ENCODE results near the gene CD200R1L. TPM values are rescaled to one million over a fixed set of nuclear protein-coding genes. Genes with fewer than 3 reads are reported as not detected.

The CD200R1L gene
- total RNA-seq (not detected), polyA plus RNA-seq (not detected)

- no peaks in the 10 kb centered on the region for H3K4me1 ChIP-seq (ENCODE audit: control insufficient read depth, insufficient read depth, low read length, poor library complexity, severe bottlenecking)
- H3K9me3 Mint-ChIP-seq, result peaks cover 2 to 17% (median 11%) of the 10 kb centered on the region in 7 donors
- DNase-seq, result no peak
- no peak within 1 kb of the TSS for H3K27ac ChIP-seq (ENCODE audit: insufficient read depth, low read length, poor library complexity, severe bottlenecking)
- H3K27me3 ChIP-seq (ENCODE audit: control insufficient read depth, insufficient read depth, low read length), result no peaks in the 10 kb centered on the region
- H3K9me3 ChIP-seq (ENCODE audit: control insufficient read depth in 2 of 2, low read length in 2 of 2), result peaks cover 3 to 19% of the 10 kb centered on the region in 2 experiments
- no peak for ATAC-seq (ENCODE audit: low read depth in 2 of 2)
- H3K36me3 ChIP-seq (ENCODE audit: control insufficient read depth, insufficient read depth, low read length), result no peaks in the 10 kb centered on the region
- peaks cover 10 to 26% (median 18%) of the 10 kb centered on the region in 4 donors for H3K4me1 Mint-ChIP-seq
- H3K4me3 Mint-ChIP-seq, result peak within 1 kb of the TSS in 3 of 4 donors; percentile 13 to 73 (median 50)
- no peaks in the 10 kb centered on the region for H3K27me3 Mint-ChIP-seq
- peak within 1 kb of the TSS; percentile 60 for H3K4me3 ChIP-seq (ENCODE audit: low read depth, low read length)
- no peaks in the 10 kb centered on the region for H3K36me3 Mint-ChIP-seq
- H3K27ac Mint-ChIP-seq, result peak within 1 kb of the TSS; percentile 27 to 59 (median 36)
Observed at GRCh38 chr3:112846764-112847163, at the start of gene CD200R1L. TSS of gene CD200R1L (minus strand) at chr3:112846864. CDS start at chr3:112829367, 17,497 bp downstream.

DNA sequence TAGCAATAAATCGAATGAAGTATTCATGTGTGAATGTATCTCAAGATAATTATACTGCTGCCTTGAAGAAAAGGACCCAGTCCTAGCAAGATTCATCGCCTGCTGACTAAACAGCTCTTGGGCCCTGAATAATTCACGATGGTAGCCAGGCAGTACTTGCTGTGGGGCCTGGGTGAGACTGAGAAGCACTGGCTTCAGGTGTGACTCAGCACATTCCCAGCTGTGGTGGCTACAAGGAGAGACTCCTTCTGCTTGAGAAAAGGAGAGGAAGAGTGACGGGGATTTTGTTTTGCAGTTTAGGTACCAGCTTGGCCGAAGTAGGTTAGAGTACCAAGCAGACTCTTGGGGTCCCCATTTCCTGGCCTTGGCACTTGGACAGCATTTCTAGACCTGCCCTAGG lies 47.6 kb upstream of the CD200R1L start:
- Histone ChIP-seq H3K4me3 (ENCODE audit: low read depth, low read length) (no peak overlapping the region), H3K9me3 (ENCODE audit: control insufficient read depth in 2 of 2, low read length in 2 of 2) (no peaks in the 10 kb centered on the region), H3K27ac (ENCODE audit: insufficient read depth, low read length, poor library complexity, severe bottlenecking) (no peak overlapping the region), H3K4me1 (ENCODE audit: control insufficient read depth, insufficient read depth, low read length, poor library complexity, severe bottlenecking) (no peaks in the 10 kb centered on the region), H3K36me3 (ENCODE audit: control insufficient read depth, insufficient read depth, low read length) (no peaks in the 10 kb centered on the region), H3K27me3 (ENCODE audit: control insufficient read depth, insufficient read depth, low read length) (peaks cover 6% of the 10 kb centered on the region)
- DNase-seq, result no peak
- ATAC-seq (ENCODE audit: low read depth in 2 of 2), result no peak
- H3K27me3 Mint-ChIP-seq, result peaks cover 26% of the 10 kb centered on the region
- no peak overlapping the region for H3K27ac Mint-ChIP-seq
- no peak overlapping the region for H3K4me3 Mint-ChIP-seq
- no peaks in the 10 kb centered on the region for H3K4me1 Mint-ChIP-seq
- peaks cover 0 to 2% (median 0%) of the 10 kb centered on the region in 7 donors for H3K9me3 Mint-ChIP-seq
- H3K36me3 Mint-ChIP-seq, result no peaks in the 10 kb centered on the region

- H3K4me3 Mint-ChIP-seq, result no peak overlapping the region
- H3K4me3 ChIP-seq (ENCODE audit: low read depth, low read length), result no peak overlapping the region
- H3K27me3 ChIP-seq (ENCODE audit: control insufficient read depth, insufficient read depth, low read length), result peaks cover 6% of the 10 kb centered on the region
- H3K36me3 Mint-ChIP-seq, result no peaks in the 10 kb centered on the region
- no peaks in the 10 kb centered on the region for H3K9me3 ChIP-seq (ENCODE audit: control insufficient read depth in 2 of 2, low read length in 2 of 2)
- ATAC-seq (ENCODE audit: low read depth in 2 of 2) (no peak), DNase-seq (no peak)
- H3K27ac ChIP-seq (ENCODE audit: insufficient read depth, low read length, poor library complexity, severe bottlenecking), result no peak overlapping the region
- no peak overlapping the region for H3K27ac Mint-ChIP-seq
- H3K27me3 Mint-ChIP-seq, result peaks cover 33% of the 10 kb centered on the region
- no peaks in the 10 kb centered on the region for H3K4me1 Mint-ChIP-seq
- H3K36me3 ChIP-seq (ENCODE audit: control insufficient read depth, insufficient read depth, low read length), result no peaks in the 10 kb centered on the region
- no peaks in the 10 kb centered on the region for H3K4me1 ChIP-seq (ENCODE audit: control insufficient read depth, insufficient read depth, low read length, poor library complexity, severe bottlenecking)
- peaks cover 0 to 2% (median 1%) of the 10 kb centered on the region in 7 donors for H3K9me3 Mint-ChIP-seq
Observed at GRCh38 chr3:112889357-112889756, 42.7 kb upstream of the CD200R1L start.

DNA sequence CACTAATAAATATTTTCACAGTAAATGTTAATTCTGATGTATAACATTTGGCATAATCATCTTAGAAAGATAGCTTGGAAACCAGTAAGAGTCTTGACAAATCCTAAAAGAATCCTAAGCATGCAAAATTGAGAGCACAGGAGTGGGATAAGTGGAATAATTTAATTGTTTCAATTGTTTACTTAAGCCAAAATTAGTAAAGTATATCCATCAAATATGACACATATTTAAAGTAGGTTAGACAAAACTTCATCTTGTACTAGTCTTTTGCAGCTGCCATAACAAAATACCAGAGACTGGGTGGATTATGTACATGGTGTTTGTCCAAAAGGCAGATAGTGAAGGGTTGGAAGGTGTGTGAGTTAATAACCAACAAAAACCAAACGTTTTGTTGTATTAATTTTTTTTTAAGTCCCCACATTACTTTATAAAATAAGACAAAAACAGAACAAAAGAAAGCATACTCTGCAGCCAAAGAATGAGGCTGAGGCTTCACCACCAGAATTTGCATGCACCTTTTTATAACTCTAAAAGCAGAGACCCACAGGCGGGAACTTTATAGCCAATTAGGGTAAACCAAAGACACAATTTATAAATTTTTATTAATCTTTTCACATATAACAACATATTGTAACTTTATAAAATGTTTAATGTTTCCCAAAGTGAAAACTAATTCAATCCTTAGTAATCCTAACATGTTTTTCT lies 41.9 kb upstream of the CD200R1L start:
- no peaks in the 10 kb centered on the region for H3K4me1 Mint-ChIP-seq
- Histone ChIP-seq H3K36me3 (ENCODE audit: control insufficient read depth, insufficient read depth, low read length) (no peaks in the 10 kb centered on the region), H3K27me3 (ENCODE audit: control insufficient read depth, insufficient read depth, low read length) (peaks cover 6% of the 10 kb centered on the region), H3K9me3 (ENCODE audit: control insufficient read depth in 2 of 2, low read length in 2 of 2) (no peaks in the 10 kb centered on the region), H3K4me1 (ENCODE audit: control insufficient read depth, insufficient read depth, low read length, poor library complexity, severe bottlenecking) (no peaks in the 10 kb centered on the region), H3K4me3 (ENCODE audit: low read depth, low read length) (no peak overlapping the region), H3K27ac (ENCODE audit: insufficient read depth, low read length, poor library complexity, severe bottlenecking) (no peak overlapping the region)
- H3K4me3 Mint-ChIP-seq, result no peak overlapping the region
- H3K36me3 Mint-ChIP-seq, result no peaks in the 10 kb centered on the region
- DNase-seq, result no peak
- peaks cover 38% of the 10 kb centered on the region for H3K27me3 Mint-ChIP-seq
- no peak overlapping the region for H3K27ac Mint-ChIP-seq
- peaks cover 0 to 2% (median 1%) of the 10 kb centered on the region in 7 donors for H3K9me3 Mint-ChIP-seq
- ATAC-seq (ENCODE audit: low read depth in 2 of 2), result no peak

- DNase-seq, result no peak
- Histone ChIP-seq H3K36me3 (ENCODE audit: control insufficient read depth, insufficient read depth, low read length) (no peaks in the 10 kb centered on the region), H3K4me1 (ENCODE audit: control insufficient read depth, insufficient read depth, low read length, poor library complexity, severe bottlenecking) (no peaks in the 10 kb centered on the region), H3K9me3 (ENCODE audit: control insufficient read depth in 2 of 2, low read length in 2 of 2) (no peaks in the 10 kb centered on the region), H3K27me3 (ENCODE audit: control insufficient read depth, insufficient read depth, low read length) (peaks cover 5% of the 10 kb centered on the region), H3K27ac (ENCODE audit: insufficient read depth, low read length, poor library complexity, severe bottlenecking) (no peak overlapping the region), H3K4me3 (ENCODE audit: low read depth, low read length) (no peak overlapping the region)
- Mint-ChIP-seq H3K27ac (no peak overlapping the region), H3K4me3 (no peak overlapping the region), H3K27me3 (peaks cover 33% of the 10 kb centered on the region), H3K9me3 (peaks cover 0 to 3% (median 0%) of the 10 kb centered on the region in 7 donors), H3K36me3 (no peaks in the 10 kb centered on the region), H3K4me1 (no peaks in the 10 kb centered on the region)
- ATAC-seq (ENCODE audit: low read depth in 2 of 2), result no peak
Observed at GRCh38 chr3:112884678-112885290, 38.1 kb upstream of the CD200R1L start.

- Histone ChIP-seq H3K9me3 (ENCODE audit: control insufficient read depth in 2 of 2, low read length in 2 of 2) (no peaks in the 10 kb centered on the region), H3K4me3 (ENCODE audit: low read depth, low read length) (no peak overlapping the region), H3K27ac (ENCODE audit: insufficient read depth, low read length, poor library complexity, severe bottlenecking) (no peak overlapping the region), H3K4me1 (ENCODE audit: control insufficient read depth, insufficient read depth, low read length, poor library complexity, severe bottlenecking) (no peaks in the 10 kb centered on the region), H3K27me3 (ENCODE audit: control insufficient read depth, insufficient read depth, low read length) (peaks cover 2% of the 10 kb centered on the region), H3K36me3 (ENCODE audit: control insufficient read depth, insufficient read depth, low read length) (no peaks in the 10 kb centered on the region)
- Mint-ChIP-seq H3K4me3 (no peak overlapping the region), H3K36me3 (no peaks in the 10 kb centered on the region), H3K4me1 (no peaks in the 10 kb centered on the region), H3K27ac (peak overlapping the region in 1 of 3 donors; percentile 84), H3K9me3 (peaks cover 0 to 6% (median 1%) of the 10 kb centered on the region in 7 donors), H3K27me3 (peaks cover 25% of the 10 kb centered on the region)
- ATAC-seq (ENCODE audit: low read depth in 2 of 2), result no peak
- DNase-seq, result no peak
Observed at GRCh38 chr3:112881891-112882290, 35.2 kb upstream of the CD200R1L start.

DNA sequence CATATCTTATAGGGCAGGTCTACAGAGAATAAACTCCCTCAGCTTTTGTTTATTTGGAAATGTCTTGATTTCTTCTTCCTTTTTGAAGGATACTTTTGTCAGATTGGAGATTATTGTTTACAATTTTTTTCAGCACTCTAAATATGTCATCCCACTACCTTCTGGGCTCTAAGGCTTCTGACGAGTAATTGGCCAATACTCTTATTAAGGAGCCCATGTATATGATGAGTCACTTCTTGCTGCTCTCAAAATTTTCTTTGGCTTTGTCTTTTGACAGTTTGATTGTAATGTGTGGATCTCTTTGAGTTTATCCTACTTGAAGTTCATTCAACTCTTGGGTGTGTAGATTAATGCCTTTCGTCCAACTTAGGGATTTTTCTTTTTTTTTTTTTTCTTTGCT lies 28.9 kb upstream of the CD200R1L start:
- no peak overlapping the region for H3K27ac Mint-ChIP-seq
- peaks cover 0 to 5% (median 2%) of the 10 kb centered on the region in 4 donors for H3K4me1 Mint-ChIP-seq
- ATAC-seq (ENCODE audit: low read depth in 2 of 2), result no peak
- H3K27me3 ChIP-seq (ENCODE audit: control insufficient read depth, insufficient read depth, low read length), result no peaks in the 10 kb centered on the region
- no peak overlapping the region for H3K27ac ChIP-seq (ENCODE audit: insufficient read depth, low read length, poor library complexity, severe bottlenecking)
- H3K4me3 ChIP-seq (ENCODE audit: low read depth, low read length), result no peak overlapping the region
- peaks cover 0 to 16% (median 9%) of the 10 kb centered on the region in 7 donors for H3K9me3 Mint-ChIP-seq
- H3K36me3 Mint-ChIP-seq, result no peaks in the 10 kb centered on the region
- no peaks in the 10 kb centered on the region for H3K36me3 ChIP-seq (ENCODE audit: control insufficient read depth, insufficient read depth, low read length)
- H3K9me3 ChIP-seq (ENCODE audit: control insufficient read depth in 2 of 2, low read length in 2 of 2), result peaks cover 2 to 10% of the 10 kb centered on the region in 2 experiments
- no peak overlapping the region for H3K4me3 Mint-ChIP-seq
- H3K4me1 ChIP-seq (ENCODE audit: control insufficient read depth, insufficient read depth, low read length, poor library complexity, severe bottlenecking), result no peaks in the 10 kb centered on the region
- H3K27me3 Mint-ChIP-seq, result peaks cover 13% of the 10 kb centered on the region
- DNase-seq, result no peak
